ENCODE measurements around the gene ABLIM1.
"Not testable (repeated sequence)": the region's sequence is repeated elsewhere in the genome, so short reads cannot be mapped to it uniquely, and the experiment has no call there.

DNA sequence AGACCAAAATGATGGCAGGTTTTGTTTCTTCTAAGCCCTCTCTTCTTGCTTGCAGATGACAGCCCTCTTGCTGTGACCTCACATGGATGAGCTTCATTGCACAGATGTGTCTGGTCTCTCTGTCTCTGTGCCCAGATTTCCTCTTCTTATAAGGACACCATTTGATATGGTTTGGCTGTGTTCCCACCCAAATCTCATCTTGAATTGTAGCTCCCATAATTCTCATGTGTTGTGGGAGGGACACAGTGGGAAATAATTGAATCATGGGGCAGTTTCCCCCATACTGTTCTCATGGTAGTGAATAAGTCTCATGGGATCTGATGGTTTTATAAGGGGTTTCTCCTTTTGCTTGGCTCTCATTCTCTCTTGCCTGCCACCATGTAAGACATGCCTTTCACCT lies 38.2 kb upstream of the ABLIM1 start:
- TF ChIP-seq, protein P1, sequence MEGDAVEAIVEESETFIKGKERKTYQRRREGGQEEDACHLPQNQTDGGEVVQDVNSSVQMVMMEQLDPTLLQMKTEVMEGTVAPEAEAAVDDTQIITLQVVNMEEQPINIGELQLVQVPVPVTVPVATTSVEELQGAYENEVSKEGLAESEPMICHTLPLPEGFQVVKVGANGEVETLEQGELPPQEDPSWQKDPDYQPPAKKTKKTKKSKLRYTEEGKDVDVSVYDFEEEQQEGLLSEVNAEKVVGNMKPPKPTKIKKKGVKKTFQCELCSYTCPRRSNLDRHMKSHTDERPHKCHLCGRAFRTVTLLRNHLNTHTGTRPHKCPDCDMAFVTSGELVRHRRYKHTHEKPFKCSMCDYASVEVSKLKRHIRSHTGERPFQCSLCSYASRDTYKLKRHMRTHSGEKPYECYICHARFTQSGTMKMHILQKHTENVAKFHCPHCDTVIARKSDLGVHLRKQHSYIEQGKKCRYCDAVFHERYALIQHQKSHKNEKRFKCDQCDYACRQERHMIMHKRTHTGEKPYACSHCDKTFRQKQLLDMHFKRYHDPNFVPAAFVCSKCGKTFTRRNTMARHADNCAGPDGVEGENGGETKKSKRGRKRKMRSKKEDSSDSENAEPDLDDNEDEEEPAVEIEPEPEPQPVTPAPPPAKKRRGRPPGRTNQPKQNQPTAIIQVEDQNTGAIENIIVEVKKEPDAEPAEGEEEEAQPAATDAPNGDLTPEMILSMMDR (IDR thresholded peaks at IDR 0.05 in 8 of 11, conservative IDR thresholded peaks at IDR 0.05 in 3 of 11), result not testable (repeated sequence)
- TF ChIP-seq POLR2AphosphoS5, POLR2A (IDR thresholded peaks at IDR 0.05): not testable (repeated sequence)
